HG03460 (cell line): ENCODE results near the gene FBXO44.
A peak's percentile ranks its signal among the peaks of the same experiment; 100 is the strongest.
"Not testable (repeated sequence)": the region's sequence is repeated elsewhere in the genome, so short reads cannot be mapped to it uniquely, and the experiment has no call there.

Experiments
- ATAC-seq: cut with Tn5 transposase; IDR thresholded peaks from one replicate; pipeline ENCODE4 v1.9.1; 2021; ENCODE audit not compliant: unreplicated experiment

FBXO44 gene

DNA sequence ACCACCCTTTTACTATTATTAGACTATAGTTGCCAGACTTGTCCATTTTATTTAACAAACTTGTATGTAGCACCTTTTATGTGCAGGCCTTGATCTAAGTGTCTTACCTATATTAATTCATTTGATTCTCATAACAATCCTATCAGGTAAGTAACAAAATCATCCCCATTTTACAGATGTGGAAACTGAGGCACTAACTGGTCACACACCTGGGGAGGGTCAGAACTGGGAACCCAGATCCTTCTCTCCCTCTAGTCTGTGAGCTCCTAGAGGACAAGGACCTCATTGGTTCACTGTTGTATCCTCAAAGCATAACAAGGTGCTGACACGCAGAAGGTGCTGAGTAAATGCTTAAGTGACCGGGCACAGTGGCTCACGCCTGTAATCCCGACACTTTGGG is 15.3 kb upstream of the FBXO44 start:
- no peak for ATAC-seq

DNA sequence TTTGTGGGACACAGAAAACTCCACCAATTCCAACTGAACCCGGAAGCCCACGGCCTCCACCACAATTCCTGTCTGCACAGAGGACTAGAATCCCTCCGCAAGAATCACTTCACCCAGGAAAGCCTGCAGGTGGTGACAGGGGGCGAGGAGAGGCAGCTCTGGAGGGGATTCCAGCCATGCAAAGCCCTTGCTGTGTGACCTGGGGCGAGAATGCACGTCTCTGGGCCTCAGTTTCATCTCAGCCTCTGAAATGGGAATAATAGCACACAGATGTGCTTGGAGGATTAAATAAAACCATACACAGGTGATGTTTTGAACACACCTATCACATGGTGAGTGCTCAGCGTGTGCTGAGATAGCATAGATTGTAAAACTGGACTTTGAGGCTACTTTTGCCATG is 14.6 kb upstream of the FBXO44 start:
- no peak for ATAC-seq

- ATAC-seq: no peak
These were observed 13.7 kb upstream of the FBXO44 start for GRCh38 chr1:11640944-11641343.

GRCh38 chr1:11641776-11642305 is 12.8 kb upstream of the FBXO44 start:
- no peak for ATAC-seq

- not testable (repeated sequence) for ATAC-seq
These were observed 12.2 kb upstream of the FBXO44 start for GRCh38 chr1:11642418-11643017.

GRCh38 chr1:11643782-11644181 is 10.9 kb upstream of the FBXO44 start:
- ATAC-seq: no peak

GRCh38 chr1:11645270-11645669 is 9.4 kb upstream of the FBXO44 start:
- ATAC-seq: no peak

DNA sequence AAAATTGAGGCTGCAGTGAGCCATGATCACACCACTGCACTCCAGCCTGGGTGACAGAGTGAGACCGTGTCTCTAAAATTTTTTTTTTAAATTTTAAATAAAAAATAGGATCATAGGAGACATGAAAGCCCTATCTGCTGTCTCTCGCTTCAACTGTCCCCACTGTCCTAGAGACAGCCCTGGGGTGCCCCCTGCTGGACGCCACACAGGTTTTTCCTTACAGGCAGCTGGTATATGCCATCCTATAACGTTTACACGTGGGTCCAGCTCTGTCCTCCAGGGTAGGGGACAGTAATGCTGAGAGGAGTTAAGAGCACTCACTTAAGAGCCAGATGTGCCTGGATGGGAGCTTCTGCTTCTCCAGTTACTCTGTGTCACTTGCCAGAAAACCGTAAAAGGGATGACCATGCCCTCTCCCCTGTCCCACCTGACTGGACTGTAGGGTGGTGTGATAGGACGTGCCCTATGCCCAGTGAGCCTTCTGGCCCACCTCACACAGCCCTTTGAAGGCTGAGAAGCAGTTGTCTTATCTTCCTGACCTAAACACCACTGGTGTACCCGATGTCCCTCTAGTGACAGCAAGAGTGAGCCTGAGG is 8.9 kb upstream of the FBXO44 start:
- no peak for ATAC-seq

DNA sequence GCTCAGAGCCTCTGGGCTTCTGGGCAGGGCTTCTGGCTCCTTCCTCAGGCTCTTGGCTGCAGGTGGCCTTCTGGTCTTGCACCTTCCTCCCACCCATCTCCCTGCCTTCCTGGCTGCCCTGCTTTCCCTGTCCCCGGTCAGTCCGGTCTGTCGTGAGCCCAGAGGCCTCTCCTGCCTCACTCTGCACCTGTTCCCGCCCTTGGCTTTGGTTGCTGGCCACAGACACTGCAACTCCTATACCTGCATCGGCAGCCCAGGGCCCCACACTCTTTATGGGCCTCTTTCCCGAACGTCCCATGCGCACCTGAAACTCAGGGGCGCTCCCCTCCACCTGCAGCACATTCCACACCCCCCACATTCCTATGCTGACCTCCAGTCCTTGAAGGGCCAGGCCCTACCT is 8.4 kb upstream of the FBXO44 start:
- ATAC-seq: no peak

DNA sequence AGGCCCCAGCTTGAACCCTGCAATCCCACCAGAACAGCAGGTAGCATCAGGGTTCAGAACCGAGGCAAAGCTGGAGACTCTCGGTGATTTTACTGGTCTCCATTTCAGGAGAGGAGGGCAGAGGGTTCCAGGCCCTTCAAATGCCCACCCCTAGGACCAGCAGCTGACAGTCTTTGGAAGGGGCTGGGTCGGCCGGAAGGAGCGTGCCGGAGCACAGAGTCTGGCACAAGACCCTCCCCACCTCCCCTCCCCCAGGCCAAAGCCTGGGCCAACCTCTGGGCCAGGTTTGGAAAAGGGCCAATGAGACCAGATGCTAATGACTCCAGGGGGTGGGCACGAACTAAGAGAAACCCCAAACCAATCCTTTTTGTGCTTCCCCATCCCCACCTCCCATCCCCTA is 7.3 kb upstream of the FBXO44 start:
- ATAC-seq: no peak

GRCh38 chr1:11648039-11648438 is 6.6 kb upstream of the FBXO44 start:
- ATAC-seq: no peak

- no peak for ATAC-seq
These were observed 5.9 kb upstream of the FBXO44 start for GRCh38 chr1:11648732-11649158.

DNA sequence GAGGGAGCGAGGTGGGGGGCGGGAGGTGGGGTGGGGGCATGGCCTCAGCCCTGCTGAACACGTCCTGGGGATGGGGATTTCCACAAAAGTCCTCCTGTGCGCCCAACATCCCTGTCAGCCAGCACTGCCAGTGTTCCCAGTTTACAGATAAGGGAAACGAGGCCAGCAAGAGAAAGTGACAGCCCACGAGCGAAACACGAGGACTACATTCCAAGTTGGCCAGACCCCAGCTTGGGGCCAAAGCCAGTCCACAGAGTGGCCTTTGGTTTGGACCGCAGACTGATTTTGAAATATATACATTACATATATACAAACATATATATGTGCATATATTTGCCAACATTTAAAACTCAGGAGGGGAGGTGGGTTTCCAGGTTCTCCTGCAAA is 5.4 kb upstream of the FBXO44 start:
- ATAC-seq: no peak

- no peak for ATAC-seq
These were observed 4.9 kb upstream of the FBXO44 start for GRCh38 chr1:11649624-11650330.

GRCh38 chr1:11650331-11650991 is 4.2 kb upstream of the FBXO44 start:
- no peak for ATAC-seq

- ATAC-seq: no peak
These were observed 3.7 kb upstream of the FBXO44 start for GRCh38 chr1:11651017-11651416.

GRCh38 chr1:11652203-11652780 is 2.4 kb upstream of the FBXO44 start:
- ATAC-seq: no peak

GRCh38 chr1:11653101-11653860 is 1.4 kb upstream of the FBXO44 start:
- ATAC-seq: no peak

DNA sequence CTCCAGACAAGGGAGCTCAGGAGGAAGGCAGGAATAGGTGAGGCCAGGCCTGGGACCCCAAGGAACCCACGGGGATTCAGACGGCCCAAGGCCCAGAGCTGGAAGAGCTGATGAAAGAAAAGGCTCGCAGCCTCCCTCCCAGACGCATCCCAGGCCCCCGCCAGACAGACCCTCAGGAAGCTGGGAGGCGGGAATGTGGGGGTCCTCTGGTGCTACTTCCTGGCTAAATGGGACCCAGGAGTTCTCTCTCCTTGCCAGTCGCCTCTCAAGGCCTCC is 878 bp upstream of the FBXO44 start:
- ATAC-seq: no peak

DNA sequence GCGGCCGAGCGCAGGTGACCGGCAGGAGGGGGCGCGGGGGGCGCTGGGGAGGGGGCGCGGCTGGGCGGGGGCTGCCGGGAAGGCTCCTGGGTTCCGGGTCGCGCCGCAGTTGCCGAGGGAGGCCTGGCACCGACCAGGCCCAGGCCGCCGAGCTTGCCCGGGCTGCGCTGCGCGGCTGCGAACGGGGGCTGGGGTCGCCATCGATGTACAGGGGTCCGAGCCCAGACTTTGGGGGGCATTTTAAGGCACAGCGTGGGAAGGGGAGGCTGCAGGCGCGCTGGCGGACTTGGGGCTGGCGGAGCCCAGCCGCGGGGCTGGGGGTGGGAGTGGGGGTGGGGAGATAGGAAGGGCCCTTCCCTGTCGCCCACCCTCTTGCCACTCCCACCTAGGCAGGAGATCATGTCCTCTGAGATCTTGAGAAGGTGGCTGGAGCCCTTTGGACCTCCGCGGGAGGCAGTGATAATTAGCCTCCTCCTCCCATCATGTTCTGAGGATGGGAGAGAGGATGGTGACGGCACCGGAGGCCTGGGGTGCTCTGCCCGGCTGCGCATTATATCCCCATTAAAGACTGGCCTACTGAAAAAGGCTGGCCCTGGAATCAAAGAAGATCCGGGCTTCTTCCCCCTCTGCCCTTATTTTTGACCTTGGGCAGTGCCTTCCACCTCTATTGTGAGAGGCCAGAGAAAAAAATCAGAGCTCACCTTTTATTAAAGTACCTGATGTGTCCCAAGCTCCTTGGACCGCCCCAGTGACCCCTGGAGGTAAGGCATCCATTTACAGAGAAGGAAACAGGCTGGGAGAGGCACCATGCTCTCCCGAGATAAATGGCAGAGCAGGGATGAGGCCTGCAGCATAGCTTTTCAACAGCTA is 497 bp downstream of the FBXO44 start:
- ATAC-seq: peak; percentile 11
